ENCODE measurements around the gene CCDC38.

GRCh38 chr12:95967301-95967700, 24.9 kb upstream of the CCDC38 start:
- no peak for TF ChIP-seq EP300 (IDR thresholded peaks at IDR 0.05)
- TF ChIP-seq CTCF (IDR thresholded peaks at IDR 0.05): no peak
- TF ChIP-seq POLR2A (IDR thresholded peaks at IDR 0.05; ENCODE audit: low read depth): no peak
- no peak for TF ChIP-seq POLR2AphosphoS5 (IDR thresholded peaks at IDR 0.05)
